B cell (primary cell): ENCODE measurements around the gene TBKBP1.

Experiments
- EZH2 ChIP-seq: IDR thresholded peaks from 2 replicates; pipeline ENCODE4 v1.6.1; 2012; ENCODE audit warnings: borderline replicate concordance, low read depth, mild to moderate bottlenecking, moderate library complexity, low read length; ENCODE audit not compliant: insufficient read depth, poor library complexity, severe bottlenecking
- TF ChIP-seq, protein P1 (sequence below): fragments of 200-600 bp; IDR thresholded peaks from one replicate; pipeline ENCODE4 v1.8.0; 2022; ENCODE audit warnings: antibody characterized with exemption, mild to moderate bottlenecking

DNA sequence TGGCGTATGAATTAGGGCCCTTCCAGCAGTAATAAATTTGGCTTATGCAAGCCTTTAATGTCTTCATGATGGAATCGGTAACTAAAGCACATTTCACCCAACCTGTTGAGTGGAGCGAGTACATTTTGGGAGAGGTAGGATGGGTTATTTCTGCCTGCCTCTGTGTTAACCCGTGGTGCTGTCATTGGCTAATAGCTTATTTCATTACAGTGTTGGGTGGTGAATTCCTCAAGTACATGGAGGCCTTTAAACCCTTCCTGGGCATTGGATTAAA, 17.8 kb upstream of the TBKBP1 start:
- TF ChIP-seq, protein P1, sequence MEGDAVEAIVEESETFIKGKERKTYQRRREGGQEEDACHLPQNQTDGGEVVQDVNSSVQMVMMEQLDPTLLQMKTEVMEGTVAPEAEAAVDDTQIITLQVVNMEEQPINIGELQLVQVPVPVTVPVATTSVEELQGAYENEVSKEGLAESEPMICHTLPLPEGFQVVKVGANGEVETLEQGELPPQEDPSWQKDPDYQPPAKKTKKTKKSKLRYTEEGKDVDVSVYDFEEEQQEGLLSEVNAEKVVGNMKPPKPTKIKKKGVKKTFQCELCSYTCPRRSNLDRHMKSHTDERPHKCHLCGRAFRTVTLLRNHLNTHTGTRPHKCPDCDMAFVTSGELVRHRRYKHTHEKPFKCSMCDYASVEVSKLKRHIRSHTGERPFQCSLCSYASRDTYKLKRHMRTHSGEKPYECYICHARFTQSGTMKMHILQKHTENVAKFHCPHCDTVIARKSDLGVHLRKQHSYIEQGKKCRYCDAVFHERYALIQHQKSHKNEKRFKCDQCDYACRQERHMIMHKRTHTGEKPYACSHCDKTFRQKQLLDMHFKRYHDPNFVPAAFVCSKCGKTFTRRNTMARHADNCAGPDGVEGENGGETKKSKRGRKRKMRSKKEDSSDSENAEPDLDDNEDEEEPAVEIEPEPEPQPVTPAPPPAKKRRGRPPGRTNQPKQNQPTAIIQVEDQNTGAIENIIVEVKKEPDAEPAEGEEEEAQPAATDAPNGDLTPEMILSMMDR = no peak
- no peak for TF ChIP-seq EZH2
